Gastrocnemius medialis (tissue), 4 donors: Measurements from ENCODE around the gene HSD3B2. TPM values are rescaled to one million over a fixed set of nuclear protein-coding genes. Genes with fewer than 3 reads are reported as not detected.
"Not testable (repeated sequence)": the region's sequence is repeated elsewhere in the genome, so short reads cannot be mapped to it uniquely, and the experiment has no call there.

Experiments
- ATAC-seq, 2 donors: fragments of 150-250 bp; one replicate each; pipeline ENCODE4 v1.9.1; 2016
- DNase-seq, 2 donors: peaks; one replicate each; pipeline ENCODE4 v3.0.0-alpha.2; 2019
- H3K27ac ChIP-seq, 4 donors: fragments of 200-600 bp; sonication (generic); 1 replicate in 1 of 4; 2 replicates in 3 of 4; pipeline ENCODE4 v1.5.1; 2016 to 2018; ENCODE audit warnings: mild to moderate bottlenecking in 2 of 4, moderate library complexity in 1 of 4
- H3K27me3 ChIP-seq, 3 donors: fragments of 200-600 bp; sonication (generic) in 2 of 3; 1 replicate in 1 of 3; 2 replicates in 2 of 3; pipeline versions ENCODE4 v1.5.1 to v1.6.0; 2016 to 2019; ENCODE audit warnings: mild to moderate bottlenecking in 1 of 3, moderate library complexity in 1 of 3
- H3K36me3 ChIP-seq, 2 donors: fragments of 200-600 bp; sonication (generic) in 1 of 2; one replicate each; pipeline ENCODE4 v1.5.1; 2017 to 2018
- H3K4me1 ChIP-seq, 2 donors: fragments of 200-600 bp; sonication (generic) in 1 of 2; one replicate each; pipeline ENCODE4 v1.5.1; 2016 to 2017; ENCODE audit warnings: mild to moderate bottlenecking in 2 of 2
- H3K4me3 ChIP-seq, 4 donors: fragments of 200-600 bp; sonication (generic) in 3 of 4; 1 replicate in 1 of 4; 2 replicates in 3 of 4; pipeline ENCODE4 v1.5.1; 2016 to 2019; ENCODE audit warnings: mild to moderate bottlenecking in 2 of 4
- H3K9me3 ChIP-seq, 3 donors: fragments of 200-600 bp; sonication (generic) in 2 of 3; 1 replicate in 1 of 3; 2 replicates in 2 of 3; pipeline ENCODE4 v1.5.1; 2016 to 2019
- CTCF ChIP-seq, 5 experiments: fragments of 450-650 bp in 3 of 5; fragments of 200-600 bp in 2 of 5; sonication (generic) in 2 of 5; IDR thresholded peaks in 4 of 5; conservative IDR thresholded peaks in 1 of 5; 1 replicate in 4 of 5; 2 replicates in 1 of 5; pipeline ENCODE4 v1.5.1; 2016 to 2019; ENCODE audit warnings: antibody characterized with exemption in 5 of 5, mild to moderate bottlenecking in 3 of 5, moderate library complexity in 3 of 5
- POLR2A ChIP-seq, 2 donors: fragments of 450-650 bp; IDR thresholded peaks; one replicate each; pipeline ENCODE4 v1.6.1; 2017; ENCODE audit warnings: antibody characterized with exemption in 2 of 2, mild to moderate bottlenecking in 2 of 2, moderate library complexity in 2 of 2
- in situ Hi-C, 4 donors: fragments of 200-750 bp; cut with MboI; loops; one replicate each; pipeline versions ENCODE4 v1.15.0 to v1.8.0; 2017; ENCODE audit warnings: low sequenced_read_pairs in 4 of 4
- intact Hi-C: fragments of 100-400 bp; cut with DNase I; formaldehyde crosslinking; loops from one replicate; pipeline ENCODE4 v1.15.1; 2023; ENCODE audit warnings: low total_unique reads
- total RNA-seq, 4 donors: library from RNA; depleted of rRNA; stranded (reverse); fragments of >200 nt; gene quantifications; one replicate each; pipeline versions ENCODE4 v1.1.0 to v1.2.3, GENCODE V29; 2016

HSD3B2 gene
- total RNA-seq, 4 donors from 2014 or later: 0.66 TPM; not detected in 3

- no peak overlapping the region for H3K27ac ChIP-seq
- no peaks in the 10 kb centered on the region for H3K36me3 ChIP-seq
- H3K27me3 ChIP-seq: no peaks in the 10 kb centered on the region
- no peak overlapping the region for H3K4me3 ChIP-seq
- no peaks in the 10 kb centered on the region for H3K4me1 ChIP-seq
- DNase-seq (no peak), ATAC-seq (no peak)
- intact Hi-C loops (no loop called here), in situ Hi-C loops (loop anchor here in 1 of 4 donors (25.0 kb wide), 1 partner anchor 1212 kb away; no protein-coding TSS in a partner anchor)
- no peaks in the 10 kb centered on the region for H3K9me3 ChIP-seq
- TF ChIP-seq POLR2A (IDR thresholded peaks at IDR 0.05) (no peak), CTCF (IDR thresholded peaks at IDR 0.05 in 4 of 5, conservative IDR thresholded peaks at IDR 0.05 in 1 of 5) (no peak)
Observed at GRCh38 chr1:119374208-119374874, 40.6 kb upstream of the HSD3B2 start.

DNA sequence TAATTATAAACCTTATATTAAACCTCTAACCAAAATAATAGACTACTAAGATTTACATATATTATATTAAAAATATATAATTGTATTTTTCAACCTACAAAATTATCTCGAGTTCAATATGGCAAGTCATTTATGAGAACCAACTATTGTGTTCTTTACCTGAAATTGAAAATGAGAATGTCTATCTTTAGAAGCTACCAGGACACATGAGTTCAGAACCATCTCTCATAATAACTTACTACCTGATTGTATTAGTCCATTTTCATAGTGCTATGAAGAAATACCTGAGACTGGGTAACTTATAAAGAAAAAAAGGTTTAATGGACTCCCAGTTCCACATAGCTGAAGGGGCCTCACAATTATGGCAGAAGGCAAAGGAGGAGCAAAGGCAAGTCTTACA is 39.6 kb upstream of the HSD3B2 start:
- no peak for TF ChIP-seq POLR2A (IDR thresholded peaks at IDR 0.05)
- no peaks in the 10 kb centered on the region for H3K27me3 ChIP-seq
- H3K36me3 ChIP-seq: no peaks in the 10 kb centered on the region
- no peak for DNase-seq
- no peak overlapping the region for H3K27ac ChIP-seq
- ATAC-seq: no peak
- H3K4me3 ChIP-seq: no peak overlapping the region
- intact Hi-C loops: no loop called here
- no peaks in the 10 kb centered on the region for H3K4me1 ChIP-seq
- in situ Hi-C loops: no loop called here
- no peaks in the 10 kb centered on the region for H3K9me3 ChIP-seq

DNA sequence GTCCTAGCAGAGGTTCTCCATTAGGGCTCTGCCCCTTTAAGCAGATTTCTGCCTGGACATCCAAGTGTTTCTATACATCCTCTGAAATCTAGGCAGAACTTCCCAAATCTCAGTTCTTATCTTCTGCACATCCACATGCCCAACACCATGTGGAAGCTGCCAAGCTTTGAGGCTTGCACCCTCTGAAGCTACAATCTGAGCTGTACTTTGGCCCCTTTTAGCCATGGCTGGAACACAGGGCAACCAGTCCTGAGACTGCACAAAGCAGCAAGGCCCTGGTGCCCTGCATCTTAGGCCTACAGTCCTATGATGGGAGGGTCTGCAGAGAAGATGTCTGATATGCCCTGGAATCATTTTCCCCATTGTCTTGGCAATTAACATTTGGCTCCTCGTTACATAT is 38.4 kb upstream of the HSD3B2 start:
- DNase-seq (no peak), ATAC-seq (no peak)
- intact Hi-C loops: no loop called here
- Histone ChIP-seq H3K27me3 (no peaks in the 10 kb centered on the region), H3K27ac (no peak overlapping the region), H3K4me1 (no peaks in the 10 kb centered on the region), H3K4me3 (no peak overlapping the region), H3K36me3 (no peaks in the 10 kb centered on the region), H3K9me3 (no peaks in the 10 kb centered on the region)
- in situ Hi-C loops: no loop called here
- TF ChIP-seq CTCF (IDR thresholded peaks at IDR 0.05 in 4 of 5, conservative IDR thresholded peaks at IDR 0.05 in 1 of 5) (no peak), POLR2A (IDR thresholded peaks at IDR 0.05) (no peak)

DNA sequence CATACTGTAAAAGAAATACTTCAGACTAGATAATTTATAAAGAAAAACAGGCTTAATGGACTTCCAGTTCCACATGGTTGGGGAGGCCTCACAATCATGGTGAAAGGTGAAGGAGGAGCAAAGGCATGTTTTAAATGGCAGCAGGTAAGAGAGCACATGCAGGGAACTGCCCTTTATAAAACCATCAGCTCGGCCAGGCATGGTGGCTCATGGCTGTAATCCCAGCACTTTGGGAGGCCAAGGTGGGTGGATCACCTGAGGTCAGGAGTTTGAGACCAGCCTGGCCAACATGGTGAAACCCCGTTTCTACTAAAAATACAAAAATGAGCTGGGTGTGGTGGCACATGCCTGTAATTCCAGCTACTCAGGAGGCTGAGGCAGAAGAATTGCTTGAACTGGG is 37.4 kb upstream of the HSD3B2 start:
- H3K4me1 ChIP-seq, ATAC-seq, H3K27ac ChIP-seq, H3K4me3 ChIP-seq, DNase-seq, H3K9me3 ChIP-seq, in situ Hi-C loops, H3K27me3 ChIP-seq, intact Hi-C loops, H3K36me3 ChIP-seq: not testable (repeated sequence)

GRCh38 chr1:119379117-119379516 is 35.8 kb upstream of the HSD3B2 start:
- Histone ChIP-seq H3K9me3 (no peaks in the 10 kb centered on the region), H3K36me3 (no peaks in the 10 kb centered on the region), H3K4me1 (no peaks in the 10 kb centered on the region), H3K27ac (no peak overlapping the region), H3K4me3 (no peak overlapping the region), H3K27me3 (no peaks in the 10 kb centered on the region)
- intact Hi-C loops: no loop called here
- ATAC-seq (no peak), DNase-seq (no peak)
- in situ Hi-C loops: no loop called here
- TF ChIP-seq POLR2A (IDR thresholded peaks at IDR 0.05): no peak
- TF ChIP-seq CTCF (IDR thresholded peaks at IDR 0.05 in 4 of 5, conservative IDR thresholded peaks at IDR 0.05 in 1 of 5): no peak

GRCh38 chr1:119380304-119380703 is 34.6 kb upstream of the HSD3B2 start:
- in situ Hi-C loops (no loop called here), intact Hi-C loops (no loop called here)
- Histone ChIP-seq H3K9me3 (no peaks in the 10 kb centered on the region), H3K4me1 (no peaks in the 10 kb centered on the region), H3K27me3 (no peaks in the 10 kb centered on the region), H3K4me3 (no peak overlapping the region), H3K36me3 (no peaks in the 10 kb centered on the region), H3K27ac (no peak overlapping the region)
- TF ChIP-seq POLR2A (IDR thresholded peaks at IDR 0.05) (no peak), CTCF (IDR thresholded peaks at IDR 0.05 in 4 of 5, conservative IDR thresholded peaks at IDR 0.05 in 1 of 5) (no peak)
- DNase-seq: no peak
- ATAC-seq: no peak
